CD14-positive monocyte (primary cell): ENCODE results near the gene KIF26B. TPM values are rescaled to one million over a fixed set of nuclear protein-coding genes. Genes with fewer than 3 reads are reported as not detected.

ENCODE experiments used
- DNase-seq, 3 donors: peaks; one replicate each; pipeline ENCODE4 v3.0.0-alpha.2; 2011 to 2022
- H2AFZ ChIP-seq: 2 replicates; pipeline ENCODE4 v1.6.0; 2012; ENCODE audit warnings: mild to moderate bottlenecking, low read depth, low read length, inconsistent platforms; ENCODE audit not compliant: insufficient read depth, poor library complexity, severe bottlenecking
- H3K27ac ChIP-seq, 2 donors: 1 replicate in 1 of 2; 2 replicates in 1 of 2; pipeline ENCODE4 v1.5.1; 2012 to 2013; ENCODE audit warnings: low read length in 2 of 2, control low read depth in 1 of 2, inconsistent platforms in 1 of 2, low read depth in 1 of 2, mild to moderate bottlenecking in 1 of 2
- H3K27me3 ChIP-seq, 2 donors: one replicate each; pipeline versions ENCODE4 v1.6.0 to v1.6.1; 2011 to 2013; ENCODE audit warnings: low read length in 2 of 2; ENCODE audit not compliant: control insufficient read depth in 2 of 2, insufficient read depth in 2 of 2
- H3K36me3 ChIP-seq, 2 donors: replicated peaks in 1 of 2; 1 replicate in 1 of 2; 2 replicates in 1 of 2; pipeline versions ENCODE4 v1.5.1 to v1.6.1; 2012 to 2013; ENCODE audit warnings: low read length in 2 of 2, control low read depth in 1 of 2, inconsistent platforms in 1 of 2, mild to moderate bottlenecking in 1 of 2; ENCODE audit not compliant: insufficient read depth in 2 of 2, control insufficient read depth in 1 of 2
- H3K4me1 ChIP-seq, 2 donors: 1 replicate in 1 of 2; 2 replicates in 1 of 2; pipeline versions ENCODE4 v1.5.1 to v1.6.1; 2012 to 2013; ENCODE audit warnings: low read length in 2 of 2, control low read depth in 1 of 2, inconsistent platforms in 1 of 2, mild to moderate bottlenecking in 1 of 2, moderate library complexity in 1 of 2; ENCODE audit not compliant: insufficient read depth in 2 of 2, control insufficient read depth in 1 of 2
- H3K4me2 ChIP-seq: replicated peaks from 2 replicates; pipeline ENCODE3; 2012; ENCODE audit warnings: low read length, moderate library complexity, mild to moderate bottlenecking; ENCODE audit not compliant: poor library complexity, severe bottlenecking; ENCODE audit errors: extremely low read depth
- H3K4me3 ChIP-seq, 3 experiments: fragments of 200-600 bp in 1 of 3; sonication (generic) in 1 of 3; replicated peaks in 1 of 3; 1 replicate in 2 of 3; 2 replicates in 1 of 3; pipeline ENCODE4 v1.5.1; 2011 to 2013; ENCODE audit warnings: low read length in 3 of 3, mild to moderate bottlenecking in 3 of 3, control low read depth in 2 of 3, low read depth in 2 of 3, inconsistent platforms in 1 of 3, moderate library complexity in 1 of 3
- H3K79me2 ChIP-seq: 2 replicates; pipeline ENCODE4 v1.6.0; 2012; ENCODE audit warnings: mild to moderate bottlenecking, control low read depth, inconsistent platforms, low read length, moderate library complexity; ENCODE audit not compliant: insufficient read depth
- H3K9ac ChIP-seq: 2 replicates; pipeline ENCODE4 v1.6.0; 2017; ENCODE audit warnings: low read length, mild to moderate bottlenecking; ENCODE audit not compliant: insufficient read depth, poor library complexity, severe bottlenecking
- H3K9me3 ChIP-seq, 2 donors: replicated peaks in 1 of 2; 1 replicate in 1 of 2; 2 replicates in 1 of 2; pipeline versions ENCODE4 v1.5.1 to v1.6.1; 2012 to 2013; ENCODE audit warnings: low read length in 2 of 2, control low read depth in 1 of 2; ENCODE audit not compliant: control insufficient read depth in 1 of 2, insufficient read depth in 1 of 2
- H4K20me1 ChIP-seq: 2 replicates; pipeline ENCODE4 v1.6.0; 2012; ENCODE audit warnings: mild to moderate bottlenecking, low read length, control low read depth, moderate library complexity; ENCODE audit not compliant: insufficient read depth
- H3K27ac Mint-ChIP-seq, 7 donors: one replicate each; pipeline ENCODE4 v1.8.0; 2020; ENCODE audit warnings: mild to moderate bottlenecking in 7 of 7, mixed read lengths in 7 of 7, moderate library complexity in 6 of 7, inconsistent platforms in 2 of 7
- H3K27me3 Mint-ChIP-seq, 3 donors: one replicate each; pipeline ENCODE4 v1.8.0; 2021 to 2022; ENCODE audit warnings: low read depth in 3 of 3, mild to moderate bottlenecking in 3 of 3, mixed read lengths in 3 of 3, moderate library complexity in 3 of 3, inconsistent platforms in 1 of 3
- H3K36me3 Mint-ChIP-seq, 2 donors: one replicate each; pipeline ENCODE4 v1.8.0; 2020; ENCODE audit warnings: mixed read lengths in 2 of 2, inconsistent platforms in 1 of 2, mild to moderate bottlenecking in 1 of 2
- H3K4me1 Mint-ChIP-seq: one replicate; pipeline ENCODE4 v1.8.0; 2020; ENCODE audit warnings: mild to moderate bottlenecking, mixed read lengths
- H3K4me3 Mint-ChIP-seq, 2 donors: one replicate each; pipeline ENCODE4 v1.8.0; 2020; ENCODE audit warnings: mild to moderate bottlenecking in 2 of 2, mixed read lengths in 2 of 2, moderate library complexity in 1 of 2
- H3K9me3 Mint-ChIP-seq, 7 donors: one replicate each; pipeline ENCODE4 v1.8.0; 2020 to 2022; ENCODE audit warnings: mixed read lengths in 7 of 7, mild to moderate bottlenecking in 6 of 7, moderate library complexity in 6 of 7, inconsistent platforms in 2 of 7
- CTCF ChIP-seq: fragments of 200-600 bp; IDR thresholded peaks from one replicate; pipeline ENCODE4 v1.8.0; 2022; ENCODE audit warnings: antibody characterized with exemption, mild to moderate bottlenecking
- WGBS: methylation state at CpG from one replicate; pipeline ENCODE4 v1.1.5; 2013; ENCODE audit warnings: missing lambda C conversion rate; ENCODE audit not compliant: insufficient coverage; 5-methylcytosine and 5-hydroxymethylcytosine counted together
- intact Hi-C, 2 donors: fragments of 100-400 bp; cut with micrococcal nuclease; formaldehyde crosslinking; loops; one replicate each; pipeline versions ENCODE4 v1.15.0 to v1.15.1; 2023
- polyA plus RNA-seq, 3 donors: library from polyadenylated mRNA; depleted of rRNA in 1 of 3; unstranded in 2 of 3; stranded (reverse) in 1 of 3; fragments of 300-500 nt in 2 of 3; fragments of >200 nt in 1 of 3; fragmentation: Illumina TruSeq in 2 of 3; gene quantifications; 1 replicate in 2 of 3; 2 replicates in 1 of 3; pipeline ENCODE4 v1.2.3, GENCODE V29; 2012 to 2021

KIF26B gene
- polyA plus RNA-seq, 3 donors: 0.01 to 0.05 TPM; not detected in 1

GRCh38 chr1:245325922-245326795 is 171.4 kb downstream of the KIF26B start:
- Mint-ChIP-seq H3K9me3 (peaks cover 0 to 5% (median 0%) of the 10 kb centered on the region in 7 donors), H3K4me3 (no peak overlapping the region), H3K4me1 (no peaks in the 10 kb centered on the region), H3K27me3 (peaks cover 5 to 37% (median 25%) of the 10 kb centered on the region in 3 donors), H3K36me3 (no peaks in the 10 kb centered on the region), H3K27ac (no peak overlapping the region)
- TF ChIP-seq CTCF: no peak
- Histone ChIP-seq H3K9me3 (no peaks in the 10 kb centered on the region), H3K4me2 (no peak overlapping the region), H4K20me1 (no peaks in the 10 kb centered on the region), H3K4me3 (no peak overlapping the region), H3K9ac (no peak overlapping the region), H3K27me3 (no peaks in the 10 kb centered on the region), H2AFZ (no peak overlapping the region), H3K36me3 (no peaks in the 10 kb centered on the region), H3K79me2 (no peaks in the 10 kb centered on the region), H3K27ac (no peak overlapping the region), H3K4me1 (no peaks in the 10 kb centered on the region)
- intact Hi-C loops: no loop called here
- DNase-seq: no peak
- 91% methylated on average over 9 of the region's 16 CpGs for WGBS

DNA sequence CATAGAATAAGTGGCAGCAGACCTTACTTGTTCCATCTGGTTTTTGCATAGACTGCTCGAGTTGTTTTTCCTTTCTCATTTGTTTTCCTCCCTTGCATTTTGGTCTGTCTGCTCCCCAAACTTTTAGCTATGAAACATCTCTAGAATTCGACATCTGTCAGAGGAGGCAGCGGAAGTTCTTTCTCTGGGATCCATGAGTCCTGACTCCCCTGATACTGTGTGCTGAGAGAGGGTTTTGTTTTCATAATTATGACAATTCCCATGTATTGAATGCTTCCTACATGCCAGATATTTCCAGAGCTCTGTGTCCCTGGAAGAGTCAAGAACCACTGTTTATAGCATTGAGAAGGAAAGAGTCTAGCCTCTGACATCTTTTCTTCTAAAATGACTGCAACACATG is 172.6 kb downstream of the KIF26B start:
- 83% methylated on average over 1 of the region's 3 CpGs for WGBS

More for the DNA sequence above, 172.6 kb downstream of the KIF26B start:
- TF ChIP-seq CTCF: no peak
- H3K27ac ChIP-seq: no peak overlapping the region
- no peaks in the 10 kb centered on the region for H3K79me2 ChIP-seq
- no peaks in the 10 kb centered on the region for H4K20me1 ChIP-seq
- H3K27me3 ChIP-seq: no peaks in the 10 kb centered on the region
- H2AFZ ChIP-seq: no peak overlapping the region
- H3K36me3 ChIP-seq: no peaks in the 10 kb centered on the region
- no peaks in the 10 kb centered on the region for H3K4me1 Mint-ChIP-seq
- H3K4me2 ChIP-seq: no peak overlapping the region
- no peaks in the 10 kb centered on the region for H3K9me3 ChIP-seq
- peaks cover 0 to 5% (median 0%) of the 10 kb centered on the region in 7 donors for H3K9me3 Mint-ChIP-seq
- H3K4me1 ChIP-seq: no peaks in the 10 kb centered on the region
- H3K27ac Mint-ChIP-seq: no peak overlapping the region
- H3K4me3 Mint-ChIP-seq: no peak overlapping the region
- no peak overlapping the region for H3K9ac ChIP-seq
- H3K4me3 ChIP-seq: no peak overlapping the region
- H3K27me3 Mint-ChIP-seq: peaks cover 0 to 31% (median 20%) of the 10 kb centered on the region in 3 donors
- H3K36me3 Mint-ChIP-seq: no peaks in the 10 kb centered on the region
- no peak for DNase-seq
- intact Hi-C loops: no loop called here
